DOHH2 (cell line): Measurements from ENCODE around the gene GOLM1.

Experiments used
- H3F3A ChIP-seq: fragments of 200-600 bp; sonication (generic), shearing (Covaris generic); 2 replicates; pipeline ENCODE4 v1.6.0; 2016; ENCODE audit warnings: antibody characterized with exemption, mild to moderate bottlenecking; ENCODE audit not compliant: control insufficient read depth, insufficient read depth
- H3K27ac ChIP-seq: fragments of 200-600 bp; sonication (generic); 2 replicates; pipeline ENCODE4 v1.5.1; 2014; ENCODE audit warnings: low read depth, mild to moderate bottlenecking, low read length, moderate library complexity
- H3K27me3 ChIP-seq: fragments of 200-600 bp; sonication (generic); 2 replicates; pipeline ENCODE4 v1.6.1; 2014; ENCODE audit warnings: mild to moderate bottlenecking, low read length, mixed read lengths; ENCODE audit not compliant: control insufficient read depth
- H3K36me3 ChIP-seq: fragments of 200-600 bp; sonication (generic); 2 replicates; pipeline ENCODE4 v1.6.1; 2014; ENCODE audit warnings: mild to moderate bottlenecking, low read length, moderate library complexity, mixed read lengths; ENCODE audit not compliant: control insufficient read depth
- H3K4me1 ChIP-seq: fragments of 200-600 bp; sonication (generic); 2 replicates; pipeline ENCODE4 v1.6.1; 2014; ENCODE audit warnings: mild to moderate bottlenecking, low read length, mixed read lengths; ENCODE audit not compliant: control insufficient read depth
- H3K4me2 ChIP-seq: fragments of 200-600 bp; sonication (generic); 2 replicates; pipeline ENCODE4 v1.6.0; 2014; ENCODE audit warnings: mild to moderate bottlenecking, low read length, moderate library complexity
- H3K4me3 ChIP-seq: fragments of 200-600 bp; sonication (generic); 2 replicates; pipeline ENCODE4 v1.5.1; 2014; ENCODE audit warnings: mild to moderate bottlenecking, low read length, mixed read lengths
- H3K79me2 ChIP-seq: fragments of 200-600 bp; sonication (generic); 2 replicates; pipeline ENCODE4 v1.6.1; 2014; ENCODE audit warnings: mild to moderate bottlenecking, low read length, mixed read lengths; ENCODE audit not compliant: control insufficient read depth
- H3K9me2 ChIP-seq: fragments of 200-600 bp; sonication (generic); replicated peaks from 2 replicates; pipeline ENCODE4 v1.6.1; 2014; ENCODE audit warnings: mild to moderate bottlenecking, low read length, mixed read lengths; ENCODE audit not compliant: control insufficient read depth
- H3K9me3 ChIP-seq: fragments of 200-600 bp; sonication (generic); 2 replicates; pipeline ENCODE4 v1.6.1; 2014; ENCODE audit warnings: antibody characterized with exemption, low read length, mixed read lengths; ENCODE audit not compliant: control insufficient read depth, insufficient read depth
- H4K20me1 ChIP-seq: fragments of 200-600 bp; sonication (generic); 2 replicates; pipeline ENCODE4 v1.6.0; 2014; ENCODE audit warnings: low read depth, mild to moderate bottlenecking, antibody characterized with exemption, low read length, moderate library complexity; ENCODE audit not compliant: control insufficient read depth, insufficient read depth
- CTCF ChIP-seq: fragments of 200-600 bp; sonication (generic); IDR thresholded peaks from one replicate; pipeline ENCODE4 v1.5.1; 2014; ENCODE audit warnings: antibody characterized with exemption, mild to moderate bottlenecking, low read depth, low read length; ENCODE audit not compliant: poor library complexity, severe bottlenecking
- EZH2phosphoT487 ChIP-seq: fragments of 200-600 bp; sonication (generic); IDR thresholded peaks from 2 replicates; pipeline ENCODE4 v1.6.1; 2017; ENCODE audit warnings: borderline replicate concordance, mild to moderate bottlenecking, antibody characterized with exemption, low read length, moderate library complexity, mixed read lengths

GOLM1 gene

DNA sequence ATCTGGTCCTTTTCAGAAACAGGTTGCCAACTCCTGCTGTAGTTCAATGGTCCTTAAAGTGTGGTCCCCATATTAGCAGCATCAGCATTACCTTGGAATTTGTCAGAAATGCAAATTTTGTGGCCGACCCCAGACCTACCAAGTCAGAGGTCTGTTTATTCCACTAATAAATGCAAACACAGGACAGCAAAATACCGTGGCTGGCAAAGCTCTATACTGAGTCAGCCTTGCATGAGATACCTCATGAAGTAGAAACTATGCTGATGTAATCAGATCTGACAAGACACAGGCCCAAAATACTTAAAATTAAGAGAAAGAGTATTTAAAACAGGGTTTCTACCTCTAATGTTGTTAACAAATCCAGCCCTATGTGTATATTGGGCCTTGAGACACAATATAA lies 3.0 kb downstream of the GOLM1 start:
- no peak overlapping the region for H3K4me2 ChIP-seq
- H3K9me3 ChIP-seq: no peaks in the 10 kb centered on the region
- H3F3A ChIP-seq: no peaks in the 10 kb centered on the region
- H3K79me2 ChIP-seq: no peaks in the 10 kb centered on the region
- peaks cover 36% of the 10 kb centered on the region for H3K27me3 ChIP-seq
- no peaks in the 10 kb centered on the region for H4K20me1 ChIP-seq
- TF ChIP-seq CTCF (no peak), EZH2phosphoT487 (no peak)
- no peaks in the 10 kb centered on the region for H3K9me2 ChIP-seq
- H3K4me3 ChIP-seq: no peak overlapping the region
- H3K4me1 ChIP-seq: no peaks in the 10 kb centered on the region; the same call in 1 of the 2 replicates
- no peak overlapping the region for H3K27ac ChIP-seq
- H3K36me3 ChIP-seq: no peaks in the 10 kb centered on the region

DNA sequence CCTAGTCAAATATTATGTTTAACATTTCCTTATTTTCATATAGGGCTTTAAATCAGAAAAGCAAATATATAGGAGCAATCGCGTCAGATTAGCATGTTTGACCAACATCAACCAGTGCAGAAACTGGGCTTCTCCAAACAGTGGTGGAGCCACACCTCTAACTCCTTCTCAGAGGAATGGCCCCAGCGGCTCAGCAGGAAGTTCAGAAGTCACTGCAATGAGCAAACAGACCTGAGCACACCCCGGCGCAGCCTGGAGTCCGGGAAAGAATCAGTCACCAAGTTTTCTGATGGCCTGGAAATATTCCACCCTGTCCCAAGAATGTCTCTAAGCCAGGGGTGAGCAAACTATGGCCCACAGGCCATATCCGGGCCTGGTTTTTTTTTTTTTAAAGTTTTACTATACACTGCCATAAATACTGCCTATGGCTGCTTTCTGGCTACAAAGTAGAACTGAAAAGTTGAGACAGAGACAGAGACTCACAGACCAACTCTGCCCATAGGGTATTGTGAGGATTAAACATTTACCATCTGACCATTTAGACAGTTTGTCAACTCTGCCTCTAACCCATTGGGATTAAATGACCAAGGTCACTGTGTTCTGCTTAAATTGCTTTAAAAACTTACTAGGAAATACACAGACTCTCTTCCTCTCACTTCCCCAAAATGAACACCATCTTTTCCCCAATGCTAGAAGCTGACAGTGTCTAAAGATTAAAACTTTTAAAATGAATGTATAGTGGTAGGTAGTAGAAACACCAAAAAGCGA lies 5.4 kb downstream of the GOLM1 start:
- H3K4me2 ChIP-seq: no peak overlapping the region
- no peaks in the 10 kb centered on the region for H4K20me1 ChIP-seq
- no peaks in the 10 kb centered on the region for H3K36me3 ChIP-seq
- no peaks in the 10 kb centered on the region for H3K4me1 ChIP-seq
- no peaks in the 10 kb centered on the region for H3F3A ChIP-seq
- TF ChIP-seq EZH2phosphoT487 (no peak), CTCF (no peak)
- no peak overlapping the region for H3K4me3 ChIP-seq
- H3K79me2 ChIP-seq: no peaks in the 10 kb centered on the region
- no peak overlapping the region for H3K27ac ChIP-seq
- peaks cover 16% of the 10 kb centered on the region for H3K27me3 ChIP-seq
- no peaks in the 10 kb centered on the region for H3K9me3 ChIP-seq
- no peaks in the 10 kb centered on the region for H3K9me2 ChIP-seq

- Histone ChIP-seq H3K27ac (no peak overlapping the region), H3K79me2 (no peaks in the 10 kb centered on the region), H3K4me3 (no peak overlapping the region), H3K4me2 (no peak overlapping the region), H3K27me3 (no peaks in the 10 kb centered on the region), H4K20me1 (no peaks in the 10 kb centered on the region), H3K36me3 (no peaks in the 10 kb centered on the region), H3K9me3 (no peaks in the 10 kb centered on the region), H3F3A (no peaks in the 10 kb centered on the region), H3K4me1 (no peaks in the 10 kb centered on the region), H3K9me2 (no peaks in the 10 kb centered on the region)
- TF ChIP-seq CTCF: no peak
- no peak for TF ChIP-seq EZH2phosphoT487
These were observed 7.9 kb downstream of the GOLM1 start for GRCh38 chr9:86091477-86091876.
